GM21723 (cell line): ENCODE measurements around the gene ZXDA.

Source experiments
- ATAC-seq: cut with Tn5 transposase; IDR thresholded peaks from one replicate; pipeline ENCODE4 v1.9.1; 2021; ENCODE audit warnings: mild to moderate bottlenecking, moderate library complexity; ENCODE audit not compliant: unreplicated experiment

The ZXDA gene

DNA sequence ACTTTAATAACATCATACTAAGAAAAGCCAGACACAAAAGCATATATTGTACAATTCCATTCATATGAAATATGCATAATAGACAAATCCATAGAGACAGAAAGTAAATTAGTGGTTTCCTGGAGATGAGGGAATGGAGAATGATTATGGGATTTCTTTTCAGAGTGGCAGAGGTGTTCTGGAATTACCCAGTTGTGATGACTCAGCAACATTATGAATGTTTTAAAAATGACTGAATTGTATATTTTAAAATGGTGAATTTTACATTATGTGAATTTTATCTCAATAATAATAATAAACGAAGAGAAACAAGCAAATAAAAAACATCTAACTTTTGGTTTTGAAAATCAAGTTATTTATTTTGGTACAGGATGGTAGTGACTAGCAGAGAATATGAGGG is 11.2 kb downstream of the ZXDA start:
- no peak for ATAC-seq

DNA sequence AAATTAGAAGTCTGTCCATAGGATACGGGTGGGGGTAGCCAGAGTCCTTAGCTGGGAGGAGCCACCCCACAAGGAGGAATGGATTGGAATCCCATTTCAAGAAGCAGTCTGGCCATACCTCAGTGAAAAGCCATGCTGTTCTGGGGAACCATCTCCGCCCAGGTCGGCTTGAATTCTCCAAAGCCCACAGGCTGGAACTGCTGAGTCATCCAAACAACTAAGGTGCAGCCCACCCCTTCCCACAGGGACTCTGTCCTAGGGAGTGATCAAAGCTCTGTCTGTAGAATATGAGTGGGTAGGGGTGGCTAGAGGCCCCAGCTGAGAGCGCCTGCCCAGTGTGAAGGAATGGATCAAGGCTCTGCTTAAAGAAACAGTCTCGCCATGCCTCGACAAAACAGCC is 38.8 kb downstream of the ZXDA start:
- ATAC-seq = no peak
